Measurements from ENCODE around the gene ENTREP1.

- TF ChIP-seq CTCF (IDR thresholded peaks at IDR 0.05) (no peak), POLR2A (IDR thresholded peaks at IDR 0.05) (no peak)
Observed at GRCh38 chr9:69334317-69334716, 9.3 kb downstream of the ENTREP1 start.

All from body of pancreas (tissue), 4 donors.